ENCODE data around the gene SPECC1L. TPM values are rescaled to one million over a fixed set of nuclear protein-coding genes. Genes with fewer than 3 reads are reported as not detected.

Gene SPECC1L
- total and polyA plus RNA-seq, 7 experiments from 2014 or later: 14.6 to 69.0 (median 39.9) TPM

DNA sequence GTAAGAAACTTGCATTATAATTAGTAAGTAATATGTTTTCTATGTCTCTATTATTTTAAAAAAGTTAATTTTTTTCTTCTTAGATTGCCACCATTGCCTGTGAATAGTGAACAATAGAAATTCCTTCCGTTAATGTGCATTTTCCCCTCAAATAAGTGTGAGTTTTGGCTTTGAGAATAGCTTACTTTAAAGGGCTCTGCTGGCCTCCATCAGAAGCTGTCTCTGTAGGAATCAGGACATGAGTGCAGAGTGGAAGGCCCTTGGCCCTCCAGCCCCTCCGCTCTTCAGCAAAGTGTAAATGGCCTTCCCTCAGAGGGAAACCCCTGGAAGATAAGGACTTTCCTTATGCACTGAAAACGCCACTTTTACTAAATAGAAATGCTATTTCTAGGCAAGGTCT is 132.7 kb downstream of the SPECC1L start:
- peaks cover 28 to 63% (median 41%) of the 10 kb centered on the region in 7 donors for H3K4me1 Mint-ChIP-seq
- peaks cover 0 to 32% (median 13%) of the 10 kb centered on the region in 5 donors for H3K36me3 Mint-ChIP-seq

DNA sequence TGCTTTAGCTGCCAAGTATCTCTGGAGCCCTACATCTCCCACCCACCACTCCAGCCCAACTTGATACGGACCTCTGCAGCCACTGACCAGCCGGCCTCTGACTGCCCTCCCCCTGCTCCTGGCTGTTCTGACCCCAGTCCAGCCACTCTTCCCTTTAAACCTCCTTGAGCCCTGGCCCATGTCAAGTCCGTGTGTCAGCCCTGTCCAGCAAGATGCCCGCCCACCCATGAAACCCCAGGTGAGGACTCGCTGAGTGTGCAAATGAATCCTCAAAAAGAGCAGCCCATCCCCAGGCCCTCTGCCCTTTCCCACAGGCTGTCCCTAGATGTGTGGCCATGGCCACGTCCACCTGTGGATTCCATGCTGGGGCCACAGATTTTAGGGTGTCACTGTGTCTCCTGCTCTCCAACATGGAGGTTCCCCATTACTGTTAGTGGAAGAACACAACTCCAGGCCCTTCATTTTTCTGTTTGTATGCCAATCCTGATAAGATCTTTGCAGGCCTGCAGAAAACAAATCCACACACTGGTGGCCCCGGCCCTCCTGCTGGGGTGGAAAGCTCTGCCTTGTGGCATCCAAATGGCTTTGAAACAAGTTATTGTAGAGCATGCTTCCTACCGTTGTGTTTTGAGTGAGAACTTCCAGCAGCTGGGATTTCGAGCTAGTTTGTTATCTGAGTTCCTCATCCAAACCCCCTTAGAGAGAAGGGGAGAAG is 134.1 kb downstream of the SPECC1L start:
- H3K9me3 Mint-ChIP-seq: no peaks in the 10 kb centered on the region
- Histone ChIP-seq H3K27me3 (ENCODE audit: control insufficient read depth in 2 of 2, insufficient read depth in 2 of 2, low read length in 2 of 2) (no peaks in the 10 kb centered on the region), H3K4me3 (ENCODE audit: low read length) (no peak overlapping the region), H3K27ac (ENCODE audit: low read depth, low read length) (no peak overlapping the region), H3K36me3 (ENCODE audit: control insufficient read depth in 2 of 3, insufficient read depth in 3 of 3, low read length in 3 of 3) (peaks cover 0 to 33% (median 0%) of the 10 kb centered on the region in 3 experiments), H3K4me1 (ENCODE audit: control insufficient read depth in 2 of 2, insufficient read depth in 2 of 2, low read length in 2 of 2) (peaks cover 2 to 14% of the 10 kb centered on the region in 2 donors), H3K9me3 (ENCODE audit: control insufficient read depth in 2 of 3, low read length in 3 of 3) (no peaks in the 10 kb centered on the region)
- peaks cover 28 to 57% (median 40%) of the 10 kb centered on the region in 7 donors for H3K4me1 Mint-ChIP-seq
- DNase-seq (no peak), ATAC-seq (no peak)
- H3K4me3 Mint-ChIP-seq: no peak overlapping the region
- ChIA-PET POLR2A (no interaction called here), CTCF (no interaction called here)
- peak overlapping the region in 4 of 9 donors; percentile 8 to 70 (median 44) for H3K27ac Mint-ChIP-seq
- intact Hi-C loops (cut with micrococcal nuclease): no loop called here
- peaks cover 0 to 28% (median 9%) of the 10 kb centered on the region in 5 donors for H3K36me3 Mint-ChIP-seq
- no peaks in the 10 kb centered on the region for H3K27me3 Mint-ChIP-seq

More for the DNA sequence above, 132.7 kb downstream of the SPECC1L start:
- Mint-ChIP-seq H3K9me3 (no peaks in the 10 kb centered on the region), H3K27ac (peak overlapping the region in 2 of 9 donors; percentile 24 to 72), H3K4me3 (no peak overlapping the region), H3K27me3 (no peaks in the 10 kb centered on the region)
- POLR2A ChIA-PET: no interaction called here
- CTCF ChIA-PET: no interaction called here
- Histone ChIP-seq H3K4me3 (ENCODE audit: low read length) (no peak overlapping the region), H3K4me1 (ENCODE audit: control insufficient read depth in 2 of 2, insufficient read depth in 2 of 2, low read length in 2 of 2) (peaks cover 0 to 14% of the 10 kb centered on the region in 2 donors), H3K27me3 (ENCODE audit: control insufficient read depth in 2 of 2, insufficient read depth in 2 of 2, low read length in 2 of 2) (no peaks in the 10 kb centered on the region), H3K36me3 (ENCODE audit: control insufficient read depth in 2 of 3, insufficient read depth in 3 of 3, low read length in 3 of 3) (peaks cover 0 to 29% (median 0%) of the 10 kb centered on the region in 3 experiments), H3K27ac (ENCODE audit: low read depth, low read length) (no peak overlapping the region), H3K9me3 (ENCODE audit: control insufficient read depth in 2 of 3, low read length in 3 of 3) (no peaks in the 10 kb centered on the region)
- intact Hi-C loops (cut with micrococcal nuclease): no loop called here
- DNase-seq (no peak), ATAC-seq (no peak)

DNA sequence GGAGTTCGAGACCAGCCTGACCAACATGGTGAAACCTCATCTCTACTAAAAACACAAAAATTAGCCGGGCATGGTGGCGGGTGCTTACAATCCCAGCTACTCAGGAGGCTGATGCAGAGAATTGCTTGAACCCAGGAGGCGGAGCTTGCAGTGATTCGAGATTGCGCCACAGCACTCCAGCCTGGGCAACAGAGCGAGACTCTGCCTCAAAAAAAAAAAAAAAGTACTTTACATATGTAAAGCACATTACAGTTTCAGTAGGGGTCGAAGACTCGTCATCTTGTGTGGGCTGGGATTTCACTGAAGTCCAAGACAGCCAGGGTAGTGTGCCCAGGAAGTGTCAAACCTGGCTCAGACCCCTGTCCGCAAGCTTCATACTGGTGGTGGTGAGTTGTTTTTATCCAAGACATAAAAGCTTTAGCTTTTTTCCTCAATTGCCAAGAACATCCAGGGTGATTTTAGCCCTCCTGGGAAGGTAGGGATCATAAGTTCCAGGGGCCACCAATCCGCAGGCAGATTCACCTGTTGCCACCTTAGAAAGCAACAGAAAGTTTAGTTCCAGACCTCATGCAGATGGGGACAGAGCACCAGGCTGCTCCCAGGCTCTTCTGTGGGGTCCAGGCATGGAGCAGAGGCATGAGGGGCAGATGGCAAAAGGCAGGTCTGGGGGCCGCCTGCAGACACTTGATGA is 135.1 kb downstream of the SPECC1L start:
- no peak overlapping the region for H3K4me3 ChIP-seq (ENCODE audit: low read length)
- no peak overlapping the region for H3K27ac ChIP-seq (ENCODE audit: low read depth, low read length)
- peak overlapping the region in 2 of 10 donors; percentile 6 to 72 for H3K4me3 Mint-ChIP-seq
- intact Hi-C loops (cut with micrococcal nuclease): no loop called here
- POLR2A ChIA-PET: no interaction called here
- CTCF ChIA-PET: no interaction called here
- ATAC-seq (no peak), DNase-seq (no peak)
- peaks cover 12 to 14% of the 10 kb centered on the region in 2 donors for H3K4me1 ChIP-seq (ENCODE audit: control insufficient read depth in 2 of 2, insufficient read depth in 2 of 2, low read length in 2 of 2)
- no peaks in the 10 kb centered on the region for H3K9me3 ChIP-seq (ENCODE audit: control insufficient read depth in 2 of 3, low read length in 3 of 3)
- peaks cover 0 to 37% (median 0%) of the 10 kb centered on the region in 3 experiments for H3K36me3 ChIP-seq (ENCODE audit: control insufficient read depth in 2 of 3, insufficient read depth in 3 of 3, low read length in 3 of 3)
- H3K27me3 Mint-ChIP-seq: no peaks in the 10 kb centered on the region
- no peaks in the 10 kb centered on the region for H3K27me3 ChIP-seq (ENCODE audit: control insufficient read depth in 2 of 2, insufficient read depth in 2 of 2, low read length in 2 of 2)
- peaks cover 26 to 57% (median 42%) of the 10 kb centered on the region in 7 donors for H3K4me1 Mint-ChIP-seq
- peak overlapping the region in 3 of 9 donors; percentile 59 to 77 (median 68) for H3K27ac Mint-ChIP-seq
- H3K36me3 Mint-ChIP-seq: peaks cover 0 to 26% (median 6%) of the 10 kb centered on the region in 5 donors
- no peaks in the 10 kb centered on the region for H3K9me3 Mint-ChIP-seq

DNA sequence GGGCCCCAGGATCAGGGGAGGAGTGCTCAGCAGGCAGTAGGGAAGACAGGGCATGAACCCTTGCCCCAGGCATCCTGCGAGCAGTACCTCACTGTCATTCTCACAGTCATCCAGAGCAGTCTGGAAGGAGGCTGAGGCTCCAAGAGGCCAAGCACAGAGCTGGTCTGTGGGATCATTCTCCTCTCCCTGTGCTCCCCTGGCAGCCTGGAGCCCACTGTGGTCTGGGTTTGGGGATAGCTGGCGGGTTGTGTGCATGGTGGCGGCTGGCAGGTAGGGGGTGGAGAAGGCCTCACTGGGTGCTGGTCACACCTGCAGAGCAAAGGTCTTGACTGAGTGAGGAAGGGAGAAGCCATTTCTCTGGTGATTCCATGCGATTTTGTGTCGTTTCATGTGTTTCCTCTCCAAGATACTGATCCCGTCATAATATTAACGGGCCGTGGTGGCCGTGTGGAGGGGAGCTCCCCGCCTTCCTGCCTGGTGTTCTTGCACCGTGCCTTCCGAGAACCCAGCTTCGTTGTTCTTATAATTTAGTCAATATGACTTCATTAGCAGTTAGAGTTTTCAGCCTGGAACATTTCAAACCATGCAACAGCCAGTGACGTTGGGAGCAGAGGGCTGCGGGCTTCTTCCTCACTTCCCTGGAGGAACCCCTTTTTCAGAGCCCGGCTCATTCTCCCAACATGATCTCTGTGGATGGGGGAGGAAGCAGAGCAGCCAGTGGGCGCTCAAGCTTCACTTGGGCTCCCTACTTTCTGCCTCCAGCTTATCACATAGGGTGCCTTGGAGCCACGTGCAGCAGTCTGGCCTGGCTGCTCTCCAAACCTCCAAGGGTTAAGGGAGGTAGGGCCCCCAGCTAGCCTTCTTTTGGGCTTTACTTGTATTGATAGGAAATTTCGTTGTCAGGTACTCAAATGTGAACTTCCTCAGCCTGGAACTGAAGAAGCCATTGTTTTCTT is 136.0 kb downstream of the SPECC1L start:
- Histone ChIP-seq H3K27me3 (ENCODE audit: control insufficient read depth in 2 of 2, insufficient read depth in 2 of 2, low read length in 2 of 2) (no peaks in the 10 kb centered on the region), H3K4me3 (ENCODE audit: low read length) (no peak overlapping the region), H3K9me3 (ENCODE audit: control insufficient read depth in 2 of 3, low read length in 3 of 3) (no peaks in the 10 kb centered on the region), H3K4me1 (ENCODE audit: control insufficient read depth in 2 of 2, insufficient read depth in 2 of 2, low read length in 2 of 2) (peaks cover 12 to 14% of the 10 kb centered on the region in 2 donors), H3K27ac (ENCODE audit: low read depth, low read length) (no peak overlapping the region), H3K36me3 (ENCODE audit: control insufficient read depth in 2 of 3, insufficient read depth in 3 of 3, low read length in 3 of 3) (peaks cover 0 to 30% (median 0%) of the 10 kb centered on the region in 3 experiments)
- ChIA-PET POLR2A (no interaction called here), CTCF (interaction anchor here (0.6 to 0.8 kb wide), 2 partner anchors 15 to 25 kb away, joined by 3 read pairs; no protein-coding TSS in a partner anchor)
- peak overlapping the region in 5 of 10 donors; percentile 35 to 72 (median 51) for H3K4me3 Mint-ChIP-seq
- DNase-seq (no peak), ATAC-seq (no peak)
- no peaks in the 10 kb centered on the region for H3K9me3 Mint-ChIP-seq
- intact Hi-C loops (cut with micrococcal nuclease): no loop called here
- H3K27me3 Mint-ChIP-seq: no peaks in the 10 kb centered on the region
- peaks cover 0 to 17% (median 3%) of the 10 kb centered on the region in 5 donors for H3K36me3 Mint-ChIP-seq
- H3K4me1 Mint-ChIP-seq: peaks cover 23 to 49% (median 38%) of the 10 kb centered on the region in 7 donors
- peak overlapping the region; percentile 10 to 90 (median 80) for H3K27ac Mint-ChIP-seq

- Mint-ChIP-seq H3K27me3 (no peaks in the 10 kb centered on the region), H3K4me1 (peaks cover 23 to 42% (median 38%) of the 10 kb centered on the region in 7 donors), H3K36me3 (peaks cover 0 to 17% (median 2%) of the 10 kb centered on the region in 5 donors), H3K27ac (peak overlapping the region in 7 of 9 donors; percentile 67 to 90 (median 81)), H3K9me3 (no peaks in the 10 kb centered on the region), H3K4me3 (peak overlapping the region in 5 of 10 donors; percentile 35 to 72 (median 51))
- intact Hi-C loops (cut with micrococcal nuclease): no loop called here
- no peak for ATAC-seq
- no peak overlapping the region for H3K27ac ChIP-seq (ENCODE audit: low read depth, low read length)
- CTCF ChIA-PET: interaction anchor here (0.8 kb wide), 1 partner anchor 14 kb away, joined by 3 read pairs; no protein-coding TSS in a partner anchor
- no peak for DNase-seq
- no peak overlapping the region for H3K4me3 ChIP-seq (ENCODE audit: low read length)
- POLR2A ChIA-PET: no interaction called here
- H3K36me3 ChIP-seq (ENCODE audit: control insufficient read depth in 2 of 3, insufficient read depth in 3 of 3, low read length in 3 of 3): peaks cover 0 to 33% (median 0%) of the 10 kb centered on the region in 3 experiments
- peaks cover 12 to 14% of the 10 kb centered on the region in 2 donors for H3K4me1 ChIP-seq (ENCODE audit: control insufficient read depth in 2 of 2, insufficient read depth in 2 of 2, low read length in 2 of 2)
- no peaks in the 10 kb centered on the region for H3K9me3 ChIP-seq (ENCODE audit: control insufficient read depth in 2 of 3, low read length in 3 of 3)
- H3K27me3 ChIP-seq (ENCODE audit: control insufficient read depth in 2 of 2, insufficient read depth in 2 of 2, low read length in 2 of 2): no peaks in the 10 kb centered on the region
Observed at GRCh38 chr22:24407278-24407665, 136.6 kb downstream of the SPECC1L start.

GRCh38 chr22:24407884-24408283 is 137.3 kb downstream of the SPECC1L start:
- peak overlapping the region; percentile 16 for H3K27ac ChIP-seq (ENCODE audit: low read depth, low read length)
- peaks cover 0 to 19% (median 0%) of the 10 kb centered on the region in 5 donors for H3K36me3 Mint-ChIP-seq
- H3K9me3 Mint-ChIP-seq: no peaks in the 10 kb centered on the region
- POLR2A ChIA-PET: no interaction called here
- ATAC-seq (no peak), DNase-seq (no peak)
- no peaks in the 10 kb centered on the region for H3K9me3 ChIP-seq (ENCODE audit: control insufficient read depth in 2 of 3, low read length in 3 of 3)
- no peaks in the 10 kb centered on the region for H3K27me3 ChIP-seq (ENCODE audit: control insufficient read depth in 2 of 2, insufficient read depth in 2 of 2, low read length in 2 of 2)
- no peaks in the 10 kb centered on the region for H3K27me3 Mint-ChIP-seq
- CTCF ChIA-PET: no interaction called here
- peaks cover 0 to 35% (median 0%) of the 10 kb centered on the region in 3 experiments for H3K36me3 ChIP-seq (ENCODE audit: control insufficient read depth in 2 of 3, insufficient read depth in 3 of 3, low read length in 3 of 3)
- peak overlapping the region; percentile 9 to 90 (median 79) for H3K27ac Mint-ChIP-seq
- no peak overlapping the region for H3K4me3 ChIP-seq (ENCODE audit: low read length)
- peaks cover 23 to 41% (median 37%) of the 10 kb centered on the region in 7 donors for H3K4me1 Mint-ChIP-seq
- peak overlapping the region in 3 of 10 donors; percentile 15 to 72 (median 51) for H3K4me3 Mint-ChIP-seq
- intact Hi-C loops (cut with micrococcal nuclease): no loop called here
- peaks cover 12 to 14% of the 10 kb centered on the region in 2 donors for H3K4me1 ChIP-seq (ENCODE audit: control insufficient read depth in 2 of 2, insufficient read depth in 2 of 2, low read length in 2 of 2)

Data from naive thymus-derived CD4-positive, alpha-beta T cell (primary cell).